ENCODE data around the gene SPATC1L.
A peak's percentile ranks its signal among the peaks of the same experiment; 100 is the strongest.

The SPATC1L gene

DNA sequence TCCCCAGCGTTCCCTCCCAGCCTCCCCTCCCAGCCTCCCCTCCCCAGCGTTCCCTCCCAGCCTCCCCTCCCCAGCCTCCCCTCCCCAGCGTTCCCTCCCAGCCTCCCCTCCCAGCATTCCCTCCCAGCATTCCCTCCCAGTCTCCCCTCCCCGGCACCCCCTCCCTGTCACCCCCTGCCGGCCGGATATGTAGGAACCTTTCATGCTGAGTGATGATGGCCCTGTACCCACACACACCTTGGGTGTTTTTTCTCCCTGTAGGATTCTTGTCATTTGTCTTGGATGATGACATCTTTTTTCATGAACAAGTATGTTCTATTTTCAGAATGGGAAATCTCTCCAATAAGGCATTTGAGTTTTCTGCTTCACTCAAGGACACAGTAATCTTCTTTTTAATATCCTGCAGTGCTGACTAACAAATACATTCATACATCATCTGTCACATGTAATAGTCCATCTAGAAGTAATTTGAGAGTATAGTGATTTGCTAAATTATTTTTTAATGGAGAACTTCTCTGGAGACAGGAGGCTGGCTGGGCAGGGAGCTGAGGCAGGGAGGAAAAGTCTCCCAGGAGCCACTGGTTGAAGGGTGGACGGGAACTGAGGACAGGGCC is 48.4 kb downstream of the SPATC1L start:
- TF ChIP-seq GATA2 (IDR thresholded peaks at IDR 0.05; ENCODE audit: low read depth, low read length) (no peak), GATA3 (IDR thresholded peaks at IDR 0.05; ENCODE audit: low read depth, low read length) (no peak)

DNA sequence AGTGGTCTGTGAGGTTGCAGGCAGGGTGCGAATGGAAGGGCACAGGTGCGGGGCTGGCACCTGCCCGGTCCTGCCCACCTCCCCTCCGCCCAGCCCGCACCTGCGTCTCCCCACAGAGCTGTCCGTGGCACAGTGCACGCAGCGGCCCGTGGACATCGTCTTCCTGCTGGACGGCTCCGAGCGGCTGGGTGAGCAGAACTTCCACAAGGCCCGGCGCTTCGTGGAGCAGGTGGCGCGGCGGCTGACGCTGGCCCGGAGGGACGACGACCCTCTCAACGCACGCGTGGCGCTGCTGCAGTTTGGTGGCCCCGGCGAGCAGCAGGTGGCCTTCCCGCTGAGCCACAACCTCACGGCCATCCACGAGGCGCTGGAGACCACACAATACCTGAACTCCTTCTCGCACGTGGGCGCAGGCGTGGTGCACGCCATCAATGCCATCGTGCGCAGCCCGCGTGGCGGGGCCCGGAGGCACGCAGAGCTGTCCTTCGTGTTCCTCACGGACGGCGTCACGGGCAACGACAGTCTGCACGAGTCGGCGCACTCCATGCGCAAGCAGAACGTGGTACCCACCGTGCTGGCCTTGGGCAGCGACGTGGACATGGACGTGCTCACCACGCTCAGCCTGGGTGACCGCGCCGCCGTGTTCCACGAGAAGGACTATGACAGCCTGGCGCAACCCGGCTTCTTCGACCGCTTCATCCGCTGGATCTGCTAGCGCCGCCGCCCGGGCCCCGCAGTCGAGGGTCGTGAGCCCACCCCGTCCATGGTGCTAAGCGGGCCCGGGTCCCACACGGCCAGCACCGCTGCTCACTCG is 52.2 kb downstream of the SPATC1L start:
- no peak for TF ChIP-seq GATA3 (IDR thresholded peaks at IDR 0.05; ENCODE audit: low read depth, low read length)
- no peak for TF ChIP-seq GATA2 (IDR thresholded peaks at IDR 0.05; ENCODE audit: low read depth, low read length)

DNA sequence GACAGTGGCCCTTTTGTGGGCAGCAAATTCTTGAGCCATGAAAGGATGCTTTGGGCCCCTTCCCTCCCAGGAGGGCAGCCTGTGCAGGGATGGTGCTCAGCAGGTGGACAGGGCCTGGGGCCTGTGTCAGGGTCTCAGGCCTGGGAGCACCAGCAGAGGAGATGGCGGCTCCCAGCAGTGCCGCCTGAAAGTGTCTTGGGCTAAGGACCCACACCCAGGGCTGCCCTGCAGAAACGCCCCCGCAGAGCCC is 52.7 kb downstream of the SPATC1L start:
- TF ChIP-seq GATA2 (IDR thresholded peaks at IDR 0.05; ENCODE audit: low read depth, low read length) (no peak), GATA3 (IDR thresholded peaks at IDR 0.05; ENCODE audit: low read depth, low read length) (no peak)

DNA sequence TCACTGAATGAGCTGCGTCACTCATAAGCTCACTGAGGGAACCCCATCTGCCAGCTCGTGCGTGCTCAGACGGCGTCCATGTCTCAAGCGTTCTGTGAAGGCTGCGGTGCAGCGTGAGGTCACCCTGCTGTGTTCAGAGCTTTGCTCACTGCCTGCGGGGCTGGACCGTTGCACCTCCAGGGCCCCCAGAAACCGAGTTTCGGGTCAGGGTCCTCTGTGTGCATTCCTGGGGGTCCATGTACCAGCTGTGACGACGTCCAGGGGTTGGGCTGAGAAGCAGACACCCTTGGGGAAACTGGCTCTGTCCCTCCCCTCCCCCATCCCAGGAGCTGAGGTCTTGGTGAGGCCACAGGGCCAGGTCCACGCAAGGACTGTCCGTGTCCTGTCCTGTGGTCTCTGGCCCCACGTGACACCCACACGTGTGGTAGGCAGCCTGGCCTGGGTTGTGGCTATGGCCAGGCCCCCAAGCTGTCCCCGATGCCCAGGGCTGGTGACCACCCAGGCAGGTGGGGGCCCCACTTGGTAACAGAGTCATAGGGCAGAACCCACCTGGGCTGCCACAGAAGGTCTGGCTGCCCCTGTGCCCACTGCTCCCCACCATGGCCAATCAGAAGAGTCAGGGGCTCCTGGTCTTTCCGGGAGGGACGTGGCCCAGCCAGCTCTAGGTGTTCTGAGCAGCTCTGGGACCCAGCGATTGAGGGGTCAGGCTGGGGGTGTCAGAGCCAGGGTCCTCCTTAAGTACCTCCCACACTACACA is 53.2 kb downstream of the SPATC1L start:
- TF ChIP-seq GATA2 (IDR thresholded peaks at IDR 0.05; ENCODE audit: low read depth, low read length) = no peak
- TF ChIP-seq GATA3 (IDR thresholded peaks at IDR 0.05; ENCODE audit: low read depth, low read length) = no peak

DNA sequence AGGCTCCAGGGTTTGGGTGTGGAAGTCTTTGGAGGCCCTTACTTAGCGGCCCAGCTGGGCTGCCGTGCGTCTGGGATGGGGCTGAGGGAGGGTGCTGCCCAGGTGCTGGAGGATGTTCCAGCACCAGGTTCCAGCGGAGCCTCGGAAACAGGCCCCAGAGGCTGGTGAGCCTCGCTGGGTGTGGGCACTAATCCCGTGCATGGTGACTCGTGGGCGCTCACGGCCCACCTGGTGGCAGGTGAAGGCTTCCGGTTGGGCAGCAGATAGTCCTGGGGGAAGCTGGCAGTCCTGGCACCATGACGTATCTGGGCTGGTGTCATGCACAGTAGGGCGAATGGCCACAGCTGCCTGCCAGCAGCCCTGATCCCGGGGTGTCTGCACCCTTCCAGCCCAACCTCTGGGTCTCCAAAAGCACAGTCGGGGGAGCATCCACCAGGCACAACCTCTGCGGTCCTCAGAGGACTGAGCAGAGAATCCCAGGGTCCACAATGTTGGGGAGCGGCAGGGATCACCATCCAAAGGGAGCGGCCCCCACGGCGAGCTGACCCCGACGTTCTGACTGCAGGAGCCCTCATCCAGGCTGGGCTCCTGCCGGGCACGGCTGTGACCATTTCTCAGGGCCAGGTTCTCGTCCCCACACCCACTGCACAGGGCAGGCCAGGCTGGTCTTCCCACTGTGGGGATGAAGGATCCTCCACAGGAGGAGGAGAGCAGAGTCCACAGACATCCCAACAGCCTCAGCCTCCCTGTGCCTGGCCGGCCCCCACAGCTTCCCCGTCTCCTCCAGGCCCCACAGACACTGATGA is 54.2 kb downstream of the SPATC1L start:
- no peak for TF ChIP-seq GATA3 (IDR thresholded peaks at IDR 0.05; ENCODE audit: low read depth, low read length)
- no peak for TF ChIP-seq GATA2 (IDR thresholded peaks at IDR 0.05; ENCODE audit: low read depth, low read length)

DNA sequence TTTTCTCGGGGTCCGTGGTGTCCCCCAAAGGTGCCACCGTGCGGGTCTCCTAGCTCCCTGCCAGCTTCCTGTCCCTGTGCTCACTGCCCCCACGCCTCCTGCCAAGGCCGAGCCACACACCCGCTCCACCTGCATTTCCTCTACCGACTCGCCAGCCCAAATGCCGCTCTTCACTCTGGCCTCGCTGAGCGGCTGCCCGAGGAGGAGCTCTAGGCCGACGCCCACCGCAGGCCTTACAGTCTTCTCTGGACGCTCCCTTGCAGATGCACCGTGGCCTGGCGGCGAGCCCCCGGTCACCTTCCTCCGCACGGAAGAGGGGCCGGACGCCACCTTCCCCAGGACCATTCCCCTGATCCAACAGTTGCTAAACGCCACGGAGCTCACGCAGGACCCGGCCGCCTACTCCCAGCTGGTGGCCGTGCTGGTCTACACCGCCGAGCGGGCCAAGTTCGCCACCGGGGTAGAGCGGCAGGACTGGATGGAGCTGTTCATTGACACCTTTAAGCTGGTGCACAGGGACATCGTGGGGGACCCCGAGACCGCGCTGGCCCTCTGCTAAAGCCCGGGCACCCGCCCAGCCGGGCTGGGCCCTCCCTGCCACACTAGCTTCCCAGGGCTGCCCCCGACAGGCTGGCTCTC is 55.2 kb downstream of the SPATC1L start:
- TF ChIP-seq GATA3 (IDR thresholded peaks at IDR 0.05; ENCODE audit: low read depth, low read length) = no peak
- TF ChIP-seq GATA2 (IDR thresholded peaks at IDR 0.05; ENCODE audit: low read depth, low read length) = no peak

DNA sequence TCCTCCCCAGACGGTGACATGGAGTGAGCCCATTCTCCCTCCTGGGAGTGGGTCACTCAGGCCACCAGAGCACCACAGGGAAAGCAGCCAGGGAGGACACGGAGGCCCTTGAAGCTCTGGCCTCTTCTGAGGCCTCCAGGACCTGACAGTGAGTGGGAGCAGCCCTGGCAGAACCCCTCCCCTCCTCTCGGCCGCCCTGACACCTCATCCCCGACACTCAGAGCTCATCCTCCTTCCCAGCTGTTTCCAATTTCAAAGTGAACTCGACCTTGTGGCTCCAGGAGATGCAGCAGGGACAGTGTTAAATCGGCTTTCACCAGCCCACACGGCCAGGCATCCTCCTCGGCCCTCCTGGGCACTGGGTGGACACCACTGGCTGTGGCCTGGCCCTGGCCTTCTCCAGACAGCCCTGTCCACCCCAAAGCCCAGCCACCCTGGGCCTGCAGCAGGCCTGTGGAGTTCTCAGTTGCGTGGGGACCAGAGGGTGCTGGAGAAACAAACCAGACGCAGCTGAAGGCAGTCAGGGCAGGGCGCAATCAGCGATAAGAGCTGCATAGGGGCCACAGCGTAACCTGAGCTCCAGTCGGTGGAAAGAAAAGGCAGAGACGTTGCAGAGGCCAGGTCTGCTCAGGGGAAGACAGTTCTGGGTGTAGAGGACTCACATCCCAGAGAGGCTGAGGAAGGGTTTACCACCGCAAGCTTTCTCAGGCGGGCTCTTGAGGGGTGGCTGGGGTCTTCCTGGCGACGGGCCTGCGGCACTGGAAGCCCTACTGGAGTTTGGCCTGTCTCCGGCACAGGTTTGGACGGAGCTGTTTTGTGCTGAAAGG is 55.9 kb downstream of the SPATC1L start:
- TF ChIP-seq GATA3 (IDR thresholded peaks at IDR 0.05; ENCODE audit: low read depth, low read length) (no peak), GATA2 (IDR thresholded peaks at IDR 0.05; ENCODE audit: low read depth, low read length) (peak; percentile 66)

DNA sequence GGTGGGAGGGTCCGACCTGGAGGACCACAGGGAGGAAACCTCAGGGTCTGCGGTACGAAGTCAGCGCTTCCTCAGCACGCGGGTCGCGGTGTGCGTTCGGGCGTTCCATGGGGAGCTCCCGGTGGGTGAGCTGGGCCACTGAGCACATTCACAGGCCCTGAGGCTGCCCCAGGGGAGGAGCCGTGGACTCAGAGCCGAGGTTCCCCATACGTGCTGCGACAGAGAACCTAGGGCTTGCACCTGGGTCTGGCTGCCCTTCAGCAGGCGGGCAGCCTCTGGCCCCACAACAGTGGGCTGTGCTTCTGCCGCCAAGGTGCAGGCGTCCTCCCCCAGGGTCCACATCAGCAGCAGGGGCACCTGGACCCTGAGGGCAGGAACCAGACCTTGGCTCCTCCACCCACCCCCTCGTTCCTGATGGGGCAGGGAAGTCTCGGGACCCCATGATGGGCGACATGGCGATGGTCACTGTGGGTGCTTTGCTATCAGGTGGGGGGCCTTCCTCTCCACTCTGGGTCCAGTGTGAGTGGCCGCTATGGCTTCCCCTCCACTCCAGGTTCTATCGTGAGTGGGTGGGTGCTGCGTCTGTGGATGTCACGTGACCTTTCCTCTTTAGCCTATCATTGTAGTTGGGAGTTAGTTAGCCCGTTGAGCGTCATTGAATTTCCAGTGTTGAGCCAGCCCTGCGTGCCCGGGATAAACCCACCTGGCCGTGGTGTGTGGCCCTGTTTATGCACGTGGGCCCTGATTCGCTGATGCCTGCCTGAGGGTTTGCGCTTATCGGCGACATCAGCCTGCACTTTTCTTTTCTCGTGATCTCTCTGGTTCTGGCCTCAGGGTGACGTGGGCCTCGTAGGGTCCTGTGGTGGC is 56.8 kb downstream of the SPATC1L start:
- TF ChIP-seq GATA3 (IDR thresholded peaks at IDR 0.05; ENCODE audit: low read depth, low read length) (no peak), GATA2 (IDR thresholded peaks at IDR 0.05; ENCODE audit: low read depth, low read length) (no peak)

DNA sequence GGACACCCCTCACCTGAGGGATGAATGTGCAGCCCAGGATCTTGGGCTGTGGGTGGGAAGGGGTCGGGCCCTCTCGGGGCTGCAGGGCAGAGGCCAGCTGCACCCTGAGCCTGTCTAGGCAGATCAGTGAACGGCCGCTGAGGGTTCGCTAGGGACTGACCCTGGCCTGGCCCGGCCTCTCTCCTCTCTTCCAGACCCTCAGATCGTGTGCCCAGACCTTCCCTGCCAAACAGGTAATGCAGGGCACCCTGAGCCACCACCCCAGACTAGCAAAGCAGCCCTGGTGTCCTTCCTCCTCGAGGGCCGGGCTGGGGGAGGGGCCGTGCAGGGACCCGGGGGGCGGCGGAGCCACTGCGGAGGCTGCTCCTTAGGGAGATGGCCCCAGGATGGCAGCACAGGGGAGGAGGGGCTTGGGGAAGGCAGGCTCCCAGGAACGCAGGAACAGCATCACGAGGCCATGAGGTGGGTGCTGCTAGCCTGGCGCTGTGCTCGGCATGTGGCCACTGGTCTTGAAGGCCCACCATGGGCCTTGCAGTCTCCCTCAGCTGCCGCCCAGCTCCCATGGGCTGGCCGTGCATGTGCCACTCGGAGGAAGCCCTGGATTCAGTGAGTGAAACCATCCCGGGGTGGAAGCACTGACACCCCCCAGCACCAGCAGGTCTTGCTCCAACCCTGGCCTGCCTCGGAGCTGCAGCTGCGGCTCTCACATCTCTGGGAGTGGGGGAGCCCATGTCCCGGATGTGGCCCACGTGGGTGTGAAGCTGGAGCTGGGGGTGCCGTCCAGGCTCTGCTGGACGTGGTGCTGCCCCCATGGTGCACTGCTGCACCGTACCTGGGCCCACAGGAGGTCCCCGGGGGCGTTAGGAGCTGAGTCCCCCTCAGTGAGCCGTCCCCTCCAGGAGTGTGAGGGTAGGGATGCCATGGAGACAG is 57.7 kb downstream of the SPATC1L start:
- TF ChIP-seq GATA3 (IDR thresholded peaks at IDR 0.05; ENCODE audit: low read depth, low read length) = no peak
- TF ChIP-seq GATA2 (IDR thresholded peaks at IDR 0.05; ENCODE audit: low read depth, low read length) = no peak

DNA sequence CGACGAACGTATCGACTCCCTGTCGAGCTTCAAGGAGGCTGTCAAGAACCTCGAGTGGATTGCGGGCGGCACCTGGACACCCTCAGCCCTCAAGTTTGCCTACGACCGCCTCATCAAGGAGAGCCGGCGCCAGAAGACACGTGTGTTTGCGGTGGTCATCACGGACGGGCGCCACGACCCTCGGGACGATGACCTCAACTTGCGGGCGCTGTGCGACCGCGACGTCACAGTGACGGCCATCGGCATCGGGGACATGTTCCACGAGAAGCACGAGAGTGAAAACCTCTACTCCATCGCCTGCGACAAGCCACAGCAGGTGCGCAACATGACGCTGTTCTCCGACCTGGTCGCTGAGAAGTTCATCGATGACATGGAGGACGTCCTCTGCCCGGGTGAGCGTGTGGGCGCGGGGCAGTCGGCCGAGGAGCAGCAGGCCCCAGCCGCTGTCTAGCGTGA is 58.4 kb downstream of the SPATC1L start:
- TF ChIP-seq GATA3 (IDR thresholded peaks at IDR 0.05; ENCODE audit: low read depth, low read length) = no peak
- TF ChIP-seq GATA2 (IDR thresholded peaks at IDR 0.05; ENCODE audit: low read depth, low read length) = no peak
